IPS-18c (cell line): ENCODE results near the gene LMF2.

ENCODE experiments used
- H3K4me3 ChIP-seq: 2 replicates; pipeline ENCODE4 v1.7.0; 2013; ENCODE audit warnings: low read depth, mild to moderate bottlenecking, low read length, moderate library complexity; ENCODE audit not compliant: insufficient read depth
- H3K9me3 ChIP-seq: one replicate; pipeline ENCODE4 v1.6.1; 2013; ENCODE audit warnings: mild to moderate bottlenecking, low read length, moderate library complexity; ENCODE audit not compliant: control insufficient read depth, insufficient read depth

Gene LMF2

GRCh38 chr22:50490531-50491308 lies 16.8 kb downstream of the LMF2 start:
- Histone ChIP-seq H3K9me3 (no peaks in the 10 kb centered on the region), H3K4me3 (no peak overlapping the region)

GRCh38 chr22:50489363-50490243 lies 17.9 kb downstream of the LMF2 start:
- H3K4me3 ChIP-seq: no peak overlapping the region
- H3K9me3 ChIP-seq: no peaks in the 10 kb centered on the region

GRCh38 chr22:50488886-50489285 lies 18.6 kb downstream of the LMF2 start:
- no peaks in the 10 kb centered on the region for H3K9me3 ChIP-seq

GRCh38 chr22:50488006-50488677 lies 19.4 kb downstream of the LMF2 start:
- H3K4me3 ChIP-seq: no peak overlapping the region
- H3K9me3 ChIP-seq: no peaks in the 10 kb centered on the region

More at GRCh38 chr22:50488886-50489285, 18.6 kb downstream of the LMF2 start:
- H3K4me3 ChIP-seq: no peak overlapping the region

GRCh38 chr22:50487290-50488005 lies 20.1 kb downstream of the LMF2 start:
- Histone ChIP-seq H3K4me3 (no peak overlapping the region), H3K9me3 (no peaks in the 10 kb centered on the region)

- Histone ChIP-seq H3K4me3 (no peak within 1 kb of the TSS), H3K9me3 (no peaks in the 10 kb centered on the region)
Measured at GRCh38 chr22:50486561-50487289, 20.8 kb downstream of the LMF2 start, which contains the start of gene MIOX. Gene MIOX (plus strand): TSS chr22:50486859. CDS start chr22:50486898, 39 bp downstream.

GRCh38 chr22:50485221-50486131 lies 22.0 kb downstream of the LMF2 start:
- no peaks in the 10 kb centered on the region for H3K9me3 ChIP-seq
- H3K4me3 ChIP-seq: no peak overlapping the region

- Histone ChIP-seq H3K9me3 (no peaks in the 10 kb centered on the region), H3K4me3 (no peak overlapping the region)
Measured at GRCh38 chr22:50483977-50484853, 23.3 kb downstream of the LMF2 start.

GRCh38 chr22:50483556-50483955 lies 23.9 kb downstream of the LMF2 start:
- Histone ChIP-seq H3K9me3 (no peaks in the 10 kb centered on the region), H3K4me3 (no peak overlapping the region; the same call in 1 of the 2 replicates)

- Histone ChIP-seq H3K4me3 (no peak overlapping the region; the same call in 1 of the 2 replicates), H3K9me3 (no peaks in the 10 kb centered on the region)
Measured at GRCh38 chr22:50483106-50483505, 24.4 kb downstream of the LMF2 start.

- Histone ChIP-seq H3K9me3 (no peaks in the 10 kb centered on the region), H3K4me3 (peak overlapping the region; percentile 71)
Measured at GRCh38 chr22:50482107-50483074, 25.1 kb downstream of the LMF2 start.

- Histone ChIP-seq H3K9me3 (no peaks in the 10 kb centered on the region), H3K4me3 (peak within 1 kb of the TSS; percentile 71)
Measured at GRCh38 chr22:50481440-50482106, 25.9 kb downstream of the LMF2 start, which contains the start of gene ADM2. Gene ADM2 (plus strand): TSS chr22:50481543. CDS start chr22:50481848, 305 bp downstream.

GRCh38 chr22:50481045-50481439 lies 26.5 kb downstream of the LMF2 start:
- Histone ChIP-seq H3K9me3 (no peaks in the 10 kb centered on the region), H3K4me3 (peak overlapping the region; percentile 71)
